NCI-H187 (cell line): ENCODE measurements around the gene LEUTX.
"Not testable (repeated sequence)": the region's sequence is repeated elsewhere in the genome, so short reads cannot be mapped to it uniquely, and the experiment has no call there.

Source experiments
- DNase-seq, 2 experiments: peaks; one replicate each; lab custom pipeline; 2025; lab: John Stamatoyannopoulos, UW

The LEUTX gene

GRCh38 chr19:39778763-39779162 lies at the start of gene LEUTX:
Gene LEUTX, plus strand, starts transcription at chr19:39778854. Its CDS starts 67 bp downstream, at chr19:39778921.
- no peak for DNase-seq

GRCh38 chr19:39729594-39729993 lies 49.1 kb upstream of the LEUTX start:
- DNase-seq: no peak

- no peak for DNase-seq
Observed at GRCh38 chr19:39731685-39732084, 47.0 kb upstream of the LEUTX start.

- no peak for DNase-seq
Observed at GRCh38 chr19:39733841-39734240, 44.8 kb upstream of the LEUTX start.

GRCh38 chr19:39735688-39736087 lies 43.0 kb upstream of the LEUTX start:
- no peak for DNase-seq

GRCh38 chr19:39736088-39736487 lies 42.6 kb upstream of the LEUTX start:
- DNase-seq: no peak

- no peak for DNase-seq
Observed at GRCh38 chr19:39737351-39737750, 41.3 kb upstream of the LEUTX start.

- no peak for DNase-seq
Observed at GRCh38 chr19:39737891-39738290, 40.8 kb upstream of the LEUTX start, which contains the start of gene CLC. Gene CLC, minus strand, starts transcription at chr19:39738029. Its CDS starts 77 bp downstream, at chr19:39737952.

- no peak for DNase-seq
Observed at GRCh38 chr19:39738814-39739213, 39.8 kb upstream of the LEUTX start.

- no peak for DNase-seq
Observed at GRCh38 chr19:39740395-39740794, 38.3 kb upstream of the LEUTX start.

- no peak for DNase-seq
Observed at GRCh38 chr19:39745643-39746042, 33.0 kb upstream of the LEUTX start.

- DNase-seq: no peak
Observed at GRCh38 chr19:39746836-39747529, 31.7 kb upstream of the LEUTX start.

GRCh38 chr19:39749981-39750380 lies 28.7 kb upstream of the LEUTX start:
- DNase-seq: no peak

GRCh38 chr19:39752390-39752789 lies 26.3 kb upstream of the LEUTX start:
- no peak for DNase-seq

GRCh38 chr19:39752795-39753194 lies 25.9 kb upstream of the LEUTX start:
- no peak for DNase-seq

GRCh38 chr19:39754544-39754943 lies 24.1 kb upstream of the LEUTX start:
- no peak for DNase-seq

- no peak for DNase-seq
Observed at GRCh38 chr19:39754971-39755370, 23.7 kb upstream of the LEUTX start.

- no peak for DNase-seq
Observed at GRCh38 chr19:39759457-39760184, 19.0 kb upstream of the LEUTX start.

- DNase-seq: not testable (repeated sequence)
Observed at GRCh38 chr19:39761851-39762250, 16.8 kb upstream of the LEUTX start.

GRCh38 chr19:39765091-39766076 lies 13.3 kb upstream of the LEUTX start:
- peak in 1 of 2 experiments; percentile 11 for DNase-seq

GRCh38 chr19:39768334-39768733 lies 10.3 kb upstream of the LEUTX start:
- DNase-seq: peak in 1 of 2 experiments; percentile 5

GRCh38 chr19:39768786-39769185 lies 9.9 kb upstream of the LEUTX start:
- DNase-seq: no peak
